DOHH2 (cell line): ENCODE results near the gene METTL25.

Experiments
- CTCF ChIP-seq: fragments of 200-600 bp; sonication (generic); IDR thresholded peaks from one replicate; pipeline ENCODE4 v1.5.1; 2014; ENCODE audit warnings: antibody characterized with exemption, mild to moderate bottlenecking, low read depth, low read length; ENCODE audit not compliant: poor library complexity, severe bottlenecking
- EZH2phosphoT487 ChIP-seq: fragments of 200-600 bp; sonication (generic); IDR thresholded peaks from 2 replicates; pipeline ENCODE4 v1.6.1; 2017; ENCODE audit warnings: borderline replicate concordance, mild to moderate bottlenecking, antibody characterized with exemption, low read length, moderate library complexity, mixed read lengths

- TF ChIP-seq CTCF, result no peak
- no peak for TF ChIP-seq EZH2phosphoT487
Measured at GRCh38 chr12:82474798-82475184, 116.5 kb downstream of the METTL25 start.
